ENCODE results near the gene CSNK1E. TPM values are rescaled to one million over a fixed set of nuclear protein-coding genes. Genes with fewer than 3 reads are reported as not detected.

Gene CSNK1E
- total RNA-seq, 1 donor, result 69.1 TPM

DNA sequence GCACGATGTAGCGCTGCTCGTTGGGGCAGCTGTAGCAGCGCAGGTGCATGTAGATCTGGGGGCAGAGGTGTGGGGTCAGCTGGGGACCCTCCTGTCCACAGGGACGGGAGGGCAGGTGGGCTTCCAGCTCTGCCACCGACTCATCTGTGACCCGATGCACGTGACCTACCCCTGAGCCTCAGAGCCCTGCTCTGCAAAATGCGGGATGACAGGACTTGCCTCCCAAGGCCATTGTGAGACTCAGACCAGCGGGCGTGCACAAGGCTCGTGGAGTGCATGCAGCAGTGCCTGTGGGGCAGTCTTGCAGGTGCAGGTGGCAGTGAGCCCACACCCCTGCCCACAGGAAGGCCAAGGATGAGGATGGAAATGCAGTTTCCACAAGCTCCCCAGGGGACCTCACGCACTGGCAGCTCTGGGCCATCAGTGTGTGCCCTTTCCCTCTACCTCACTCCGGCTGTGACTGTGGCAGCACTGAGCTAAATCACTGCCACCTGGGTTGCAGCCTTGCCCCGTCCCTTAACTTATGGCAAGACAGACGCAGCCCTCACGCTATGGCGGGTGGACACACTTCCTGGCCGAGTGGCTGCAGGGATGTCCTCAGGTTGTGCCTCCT is 71.1 kb downstream of the CSNK1E start:
- H3K4me1 ChIP-seq (ENCODE audit: insufficient read depth, low read length), result peaks cover 6% of the 10 kb centered on the region
- H3K9me3 ChIP-seq (ENCODE audit: low read depth, low read length), result no peaks in the 10 kb centered on the region
- no peak overlapping the region for H3K4me3 ChIP-seq (ENCODE audit: low read length)
- no peaks in the 10 kb centered on the region for H3K27me3 ChIP-seq (ENCODE audit: insufficient read depth, low read length)

DNA sequence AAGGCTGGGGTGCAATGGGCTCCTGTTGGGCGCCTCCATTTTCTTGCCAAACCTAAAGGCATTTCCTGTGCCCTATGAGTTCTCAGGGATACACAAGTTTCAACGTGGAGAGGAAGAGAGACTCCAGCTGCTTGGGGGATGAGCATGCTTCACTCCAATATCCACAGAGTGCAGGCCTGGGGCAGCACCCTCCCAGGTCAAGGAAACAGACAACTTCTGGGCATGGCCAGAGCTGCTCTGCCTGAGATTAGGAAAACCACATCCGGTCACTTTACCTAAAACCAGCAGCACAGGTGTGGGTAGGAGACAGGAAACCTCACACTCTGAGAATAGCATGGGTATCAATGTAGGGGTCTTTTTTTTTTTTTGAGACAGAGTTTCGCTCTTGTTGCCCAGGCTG is 73.1 kb downstream of the CSNK1E start:
- H3K4me3 ChIP-seq (ENCODE audit: low read length), result no peak overlapping the region
- no peaks in the 10 kb centered on the region for H3K4me1 ChIP-seq (ENCODE audit: insufficient read depth, low read length)
- no peaks in the 10 kb centered on the region for H3K27me3 ChIP-seq (ENCODE audit: insufficient read depth, low read length)
- no peaks in the 10 kb centered on the region for H3K9me3 ChIP-seq (ENCODE audit: low read depth, low read length)

DNA sequence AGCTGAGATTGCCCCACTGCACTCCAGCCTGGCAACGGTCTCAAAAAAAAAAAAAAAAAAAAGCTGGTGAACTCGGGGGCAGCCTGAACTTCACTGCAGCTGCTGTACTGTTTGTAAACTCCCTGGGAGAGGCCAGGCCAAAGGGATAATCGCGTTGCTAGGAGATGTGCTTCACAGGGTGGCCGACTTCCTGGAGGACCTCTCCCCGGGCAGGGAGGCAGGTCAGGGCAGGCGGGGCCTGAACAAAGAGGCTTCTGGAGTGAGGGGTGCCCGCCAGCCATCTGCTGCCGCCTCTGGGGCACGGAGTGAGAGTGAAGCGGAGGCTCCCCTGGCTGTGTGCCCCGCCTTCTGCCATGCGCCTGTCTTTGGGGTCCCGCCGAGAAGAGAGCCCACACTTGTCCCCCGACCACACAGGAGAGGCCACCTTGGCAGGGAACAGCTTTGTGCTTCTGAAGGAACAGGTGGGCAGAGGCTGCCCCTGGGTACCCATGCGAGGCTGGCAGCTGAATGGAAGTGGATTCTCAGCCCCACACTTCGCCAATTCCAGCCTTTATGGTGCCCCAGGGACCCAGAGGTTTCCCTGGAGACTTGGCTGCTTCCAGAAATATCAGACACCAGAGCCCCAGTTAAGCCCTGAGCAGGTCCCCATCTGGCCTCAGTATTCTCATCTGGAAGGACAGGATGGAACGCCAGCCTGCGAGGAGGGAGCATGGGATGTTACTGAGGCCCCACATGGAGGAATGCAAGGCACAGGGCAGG is 74.0 kb downstream of the CSNK1E start:
- Histone ChIP-seq H3K9me3 (ENCODE audit: low read depth, low read length) (no peaks in the 10 kb centered on the region), H3K4me1 (ENCODE audit: insufficient read depth, low read length) (no peaks in the 10 kb centered on the region), H3K27me3 (ENCODE audit: insufficient read depth, low read length) (no peaks in the 10 kb centered on the region), H3K4me3 (ENCODE audit: low read length) (no peak overlapping the region)

DNA sequence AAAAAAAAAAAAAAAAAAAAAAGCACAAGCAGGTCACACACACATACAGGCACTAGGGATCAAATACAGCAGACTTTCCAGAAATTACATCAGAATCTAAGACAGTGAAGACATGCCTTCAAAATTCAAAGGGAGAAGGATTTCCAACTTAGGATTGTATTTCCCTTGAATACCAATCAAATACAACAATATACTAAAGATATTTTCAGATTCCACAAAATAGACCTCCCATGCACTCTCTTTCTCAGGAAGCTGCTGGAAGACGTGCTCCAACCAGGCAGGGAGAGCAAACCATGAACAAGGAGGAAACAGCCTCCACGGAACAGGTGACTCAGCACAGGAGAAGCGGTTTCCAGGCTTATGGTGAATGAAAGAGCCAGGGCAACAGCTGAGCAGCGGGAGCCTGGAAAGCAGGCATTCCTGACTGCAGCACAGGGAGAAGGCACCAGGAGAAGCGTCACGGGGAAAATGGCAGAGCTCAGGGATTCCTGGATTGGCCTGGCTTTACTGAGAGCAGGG is 76.4 kb downstream of the CSNK1E start:
- Histone ChIP-seq H3K4me3 (ENCODE audit: low read length) (no peak overlapping the region), H3K9me3 (ENCODE audit: low read depth, low read length) (no peaks in the 10 kb centered on the region), H3K27me3 (ENCODE audit: insufficient read depth, low read length) (no peaks in the 10 kb centered on the region), H3K4me1 (ENCODE audit: insufficient read depth, low read length) (no peaks in the 10 kb centered on the region)

Other genes starting within 250 kb of the CSNK1E start
- not detected for gene SLC16A8, start 233.2 kb downstream of the CSNK1E start, total RNA-seq
- gene BAIAP2L2, start 206.7 kb downstream of the CSNK1E start, total RNA-seq, result 0.31 TPM
- gene PLA2G6, start 135.6 kb downstream of the CSNK1E start, total RNA-seq, result 19.7 TPM
- gene MAFF, start 115.4 kb downstream of the CSNK1E start, total RNA-seq, result 37.3 TPM
- gene TMEM184B, start 44.4 kb downstream of the CSNK1E start, total RNA-seq, result 14.3 TPM
- gene KCNJ4, start 137.8 kb upstream of the CSNK1E start, total RNA-seq, result not detected
- gene KDELR3, start 150.7 kb upstream of the CSNK1E start, total RNA-seq, result not detected
- 576 TPM for gene DDX17, start 188.9 kb upstream of the CSNK1E start, total RNA-seq

All from mononuclear cell (primary cell).